Nephron (organoid): ENCODE measurements around the gene TBC1D9.

ENCODE experiments used
- H3K27ac Mint-ChIP-seq, 3 experiments: 2 replicates each; pipeline ENCODE4 v1.8.0; 2020; ENCODE audit warnings: mixed read lengths in 3 of 3, mild to moderate bottlenecking in 2 of 3, moderate library complexity in 1 of 3
- H3K27me3 Mint-ChIP-seq: 2 replicates; pipeline ENCODE4 v1.8.0; 2021; ENCODE audit warnings: low read depth, mild to moderate bottlenecking, moderate library complexity, mixed read lengths
- H3K36me3 Mint-ChIP-seq: 2 replicates; pipeline ENCODE4 v1.8.0; 2020; ENCODE audit warnings: low read depth, mixed read lengths
- H3K4me1 Mint-ChIP-seq: 2 replicates; pipeline ENCODE4 v1.8.0; 2020; ENCODE audit warnings: mixed read lengths
- H3K4me3 Mint-ChIP-seq, 3 experiments: 2 replicates each; pipeline ENCODE4 v1.8.0; 2020; ENCODE audit warnings: mild to moderate bottlenecking in 3 of 3, mixed read lengths in 3 of 3, moderate library complexity in 2 of 3
- H3K9me3 Mint-ChIP-seq: 2 replicates; pipeline ENCODE4 v1.8.0; 2020; ENCODE audit warnings: mixed read lengths
- CTCF ChIP-seq, 3 experiments: fragments of 200-600 bp; sonication (generic); IDR thresholded peaks; one replicate each; pipeline ENCODE4 v1.5.0; 2021; ENCODE audit warnings: antibody characterized with exemption in 3 of 3; ENCODE audit not compliant: unreplicated experiment in 3 of 3

TBC1D9 gene

GRCh38 chr4:140675599-140676231 is 80.5 kb downstream of the TBC1D9 start:
- TF ChIP-seq CTCF (IDR thresholded peaks at IDR 0.05; ENCODE audit: unreplicated experiment in 3 of 3) = no peak

GRCh38 chr4:140673729-140674128 is 82.5 kb downstream of the TBC1D9 start:
- H3K9me3 Mint-ChIP-seq = no peaks in the 10 kb centered on the region
- no peak for TF ChIP-seq CTCF (IDR thresholded peaks at IDR 0.05; ENCODE audit: unreplicated experiment in 3 of 3)

More at GRCh38 chr4:140675599-140676231, 80.5 kb downstream of the TBC1D9 start:
- Mint-ChIP-seq H3K36me3 (peaks cover 44% of the 10 kb centered on the region), H3K27ac (no peak overlapping the region), H3K4me1 (peaks cover 8% of the 10 kb centered on the region), H3K27me3 (no peaks in the 10 kb centered on the region), H3K9me3 (no peaks in the 10 kb centered on the region), H3K4me3 (no peak overlapping the region)

GRCh38 chr4:140672416-140672815 is 83.8 kb downstream of the TBC1D9 start:
- peaks cover 8% of the 10 kb centered on the region for H3K4me1 Mint-ChIP-seq
- peak overlapping the region; percentile 58 to 94 (median 82) for H3K27ac Mint-ChIP-seq
- no peaks in the 10 kb centered on the region for H3K9me3 Mint-ChIP-seq
- no peaks in the 10 kb centered on the region for H3K27me3 Mint-ChIP-seq
- H3K4me3 Mint-ChIP-seq = no peak overlapping the region
- no peak for TF ChIP-seq CTCF (IDR thresholded peaks at IDR 0.05; ENCODE audit: unreplicated experiment in 3 of 3)
- peaks cover 36% of the 10 kb centered on the region for H3K36me3 Mint-ChIP-seq

More at GRCh38 chr4:140673729-140674128, 82.5 kb downstream of the TBC1D9 start:
- no peak overlapping the region for H3K4me3 Mint-ChIP-seq
- H3K27me3 Mint-ChIP-seq = no peaks in the 10 kb centered on the region
- peak overlapping the region; percentile 24 to 94 (median 25) for H3K27ac Mint-ChIP-seq
- H3K4me1 Mint-ChIP-seq = peaks cover 8% of the 10 kb centered on the region
- H3K36me3 Mint-ChIP-seq = peaks cover 40% of the 10 kb centered on the region

GRCh38 chr4:140668111-140668510 is 88.1 kb downstream of the TBC1D9 start:
- Mint-ChIP-seq H3K36me3 (peaks cover 43% of the 10 kb centered on the region), H3K4me3 (no peak overlapping the region), H3K27me3 (no peaks in the 10 kb centered on the region), H3K27ac (no peak overlapping the region), H3K9me3 (no peaks in the 10 kb centered on the region), H3K4me1 (no peaks in the 10 kb centered on the region)
- TF ChIP-seq CTCF (IDR thresholded peaks at IDR 0.05; ENCODE audit: unreplicated experiment in 3 of 3) = no peak

DNA sequence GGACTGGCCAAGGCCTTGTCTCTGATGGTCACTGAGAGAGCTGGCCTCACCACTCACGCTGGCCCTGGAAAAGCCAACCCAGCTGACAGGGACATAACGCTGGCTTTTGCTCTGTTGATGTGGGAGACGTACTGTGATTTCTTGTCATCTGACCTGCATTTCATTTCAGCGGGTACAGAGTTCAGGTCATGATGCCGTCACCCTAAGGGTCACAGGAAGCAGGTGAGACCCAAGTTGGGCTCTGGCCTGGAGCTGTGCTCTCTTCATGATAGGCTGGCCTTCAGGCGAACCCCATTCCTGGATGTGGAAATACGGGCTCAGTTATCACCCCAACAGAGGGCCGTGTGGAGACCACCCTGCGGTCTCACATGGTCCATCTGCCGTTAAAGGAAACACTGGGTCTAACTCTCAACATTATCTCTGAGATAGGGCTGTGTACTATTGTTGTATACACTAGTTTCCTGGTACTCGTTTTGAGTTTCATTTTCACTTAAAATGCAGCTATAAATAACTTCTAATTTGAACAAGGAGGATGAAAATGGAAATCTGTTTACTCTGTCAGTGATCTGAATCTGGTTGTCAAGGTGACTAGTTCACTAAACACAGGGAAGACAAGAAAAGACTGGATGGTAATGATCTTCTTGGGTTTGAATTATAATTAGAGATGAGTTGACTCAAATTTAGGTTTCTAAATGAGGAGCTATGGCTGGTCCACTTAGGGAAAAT is 89.1 kb downstream of the TBC1D9 start:
- TF ChIP-seq CTCF (IDR thresholded peaks at IDR 0.05; ENCODE audit: unreplicated experiment in 3 of 3) = no peak
- no peaks in the 10 kb centered on the region for H3K4me1 Mint-ChIP-seq
- no peak overlapping the region for H3K4me3 Mint-ChIP-seq

More for the DNA sequence above, 89.1 kb downstream of the TBC1D9 start:
- Mint-ChIP-seq H3K27me3 (no peaks in the 10 kb centered on the region), H3K9me3 (no peaks in the 10 kb centered on the region), H3K27ac (no peak overlapping the region), H3K36me3 (peaks cover 49% of the 10 kb centered on the region)
